Muscle layer of colon (tissue), 2 donors: ENCODE data around the gene SIK3.

Experiments used
- H3K27ac ChIP-seq: one replicate; pipeline ENCODE4 v1.7.0; 2013; ENCODE audit warnings: low read depth, mild to moderate bottlenecking, low read length, moderate library complexity
- H3K27me3 ChIP-seq, 2 donors: one replicate each; pipeline ENCODE4 v1.7.0; 2013; ENCODE audit warnings: low read length in 2 of 2, mild to moderate bottlenecking in 2 of 2; ENCODE audit not compliant: insufficient read depth in 2 of 2, control insufficient read depth in 1 of 2
- H3K36me3 ChIP-seq: one replicate; pipeline ENCODE4 v1.7.0; 2013; ENCODE audit warnings: mild to moderate bottlenecking, low read length; ENCODE audit not compliant: insufficient read depth
- H3K4me1 ChIP-seq: one replicate; pipeline ENCODE4 v1.7.0; 2013; ENCODE audit warnings: mild to moderate bottlenecking, low read length; ENCODE audit not compliant: insufficient read depth
- H3K4me3 ChIP-seq, 2 donors: one replicate each; pipeline ENCODE4 v1.7.0; 2013; ENCODE audit warnings: low read length in 2 of 2, low read depth in 1 of 2, mild to moderate bottlenecking in 1 of 2, moderate library complexity in 1 of 2
- H3K9ac ChIP-seq: one replicate; pipeline ENCODE4 v1.7.0; 2013; ENCODE audit warnings: low read length
- H3K9me3 ChIP-seq: one replicate; pipeline ENCODE4 v1.7.0; 2013; ENCODE audit warnings: mild to moderate bottlenecking, low read length
- donor health status: abdominal sarcoma.
- donor health status: Adenocarcinoma of cecum.

Gene SIK3

DNA sequence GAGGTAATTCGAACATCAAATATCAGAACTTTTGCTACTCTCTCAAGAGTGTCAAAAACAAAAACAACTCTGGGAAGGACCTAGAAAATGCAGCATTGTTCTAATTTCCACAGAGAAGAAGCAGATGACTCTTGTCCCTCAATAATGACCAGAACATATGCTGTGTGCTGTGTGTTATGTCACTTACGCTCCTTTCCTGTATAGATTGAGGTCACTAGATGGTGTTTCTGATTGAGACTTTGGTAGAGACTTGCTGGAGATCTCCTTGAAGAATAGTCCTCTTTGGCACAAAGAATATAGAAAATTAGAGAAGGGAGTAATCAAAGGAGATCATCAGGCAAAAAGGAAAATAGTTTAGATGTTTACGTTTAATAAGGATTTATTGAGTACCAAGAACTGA is 2.3 kb upstream of the SIK3 start:
- Histone ChIP-seq H3K9ac (no peak overlapping the region), H3K4me3 (no peak overlapping the region), H3K27me3 (no peaks in the 10 kb centered on the region), H3K4me1 (peaks cover 27% of the 10 kb centered on the region), H3K27ac (no peak overlapping the region), H3K9me3 (no peaks in the 10 kb centered on the region), H3K36me3 (no peaks in the 10 kb centered on the region)

DNA sequence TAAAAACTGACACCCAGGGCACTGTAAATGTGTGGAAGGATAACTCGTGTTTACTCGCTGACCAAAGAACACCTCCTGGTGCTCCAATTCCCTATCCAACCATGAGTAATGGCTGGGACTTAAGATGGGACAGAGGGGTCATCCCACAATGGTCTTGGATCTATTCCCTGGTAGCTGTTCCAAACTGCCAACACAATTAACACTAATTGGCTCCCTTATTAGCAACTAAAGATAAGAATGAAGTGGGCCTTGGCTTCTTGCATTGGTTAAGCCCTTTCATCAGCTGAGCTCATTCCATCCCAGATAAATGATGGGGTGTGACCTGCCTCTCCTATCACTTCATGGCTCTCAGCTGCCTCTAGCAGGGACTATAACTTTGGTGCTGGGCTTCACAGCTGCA is 1.5 kb upstream of the SIK3 start:
- peak overlapping the region; percentile 89 for H3K27ac ChIP-seq
- H3K9me3 ChIP-seq: no peaks in the 10 kb centered on the region
- no peaks in the 10 kb centered on the region for H3K36me3 ChIP-seq
- no peaks in the 10 kb centered on the region for H3K27me3 ChIP-seq
- H3K9ac ChIP-seq: no peak overlapping the region
- H3K4me1 ChIP-seq: peaks cover 34% of the 10 kb centered on the region
- no peak overlapping the region for H3K4me3 ChIP-seq

- Histone ChIP-seq H3K9me3 (no peaks in the 10 kb centered on the region), H3K4me3 (peak overlapping the region; percentile 79 to 82), H3K4me1 (peaks cover 53% of the 10 kb centered on the region)
Observed at GRCh38 chr11:117097389-117098268, 599 bp downstream of the SIK3 start.

DNA sequence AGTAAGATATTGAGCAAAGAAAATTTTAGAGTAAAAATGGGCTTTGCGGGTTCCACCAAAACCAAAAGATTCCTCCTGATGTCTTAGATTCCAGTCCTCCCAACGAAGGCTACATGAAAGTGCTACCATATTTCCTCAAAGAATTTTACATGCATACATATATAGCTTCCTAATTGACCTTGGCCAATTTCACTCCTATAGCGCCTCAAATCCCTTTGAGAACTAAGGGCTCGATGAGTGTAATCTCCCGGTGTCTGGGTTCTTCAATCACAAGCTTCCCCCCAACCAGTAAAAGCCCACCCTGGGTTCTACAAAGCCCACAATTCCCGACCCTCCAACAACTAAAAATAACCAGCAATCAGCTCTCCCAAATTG is 1.2 kb downstream of the SIK3 start:
- H3K27me3 ChIP-seq: no peaks in the 10 kb centered on the region
- H3K4me3 ChIP-seq: peak overlapping the region; percentile 79 to 82
- H3K27ac ChIP-seq: peak overlapping the region; percentile 98
- H3K9me3 ChIP-seq: no peaks in the 10 kb centered on the region
- H3K36me3 ChIP-seq: no peaks in the 10 kb centered on the region
- H3K4me1 ChIP-seq: peaks cover 60% of the 10 kb centered on the region
- peak overlapping the region; percentile 91 for H3K9ac ChIP-seq

More at GRCh38 chr11:117097389-117098268, 599 bp downstream of the SIK3 start:
- Histone ChIP-seq H3K9ac (peak overlapping the region; percentile 91), H3K27me3 (no peaks in the 10 kb centered on the region), H3K36me3 (no peaks in the 10 kb centered on the region), H3K27ac (peak overlapping the region; percentile 98)

GRCh38 chr11:117096201-117096991 is 1.8 kb downstream of the SIK3 start:
- Histone ChIP-seq H3K9ac (peak overlapping the region; percentile 91), H3K36me3 (no peaks in the 10 kb centered on the region), H3K4me3 (peak overlapping the region in 1 of 2 donors; percentile 82), H3K27me3 (no peaks in the 10 kb centered on the region), H3K4me1 (peaks cover 61% of the 10 kb centered on the region), H3K9me3 (no peaks in the 10 kb centered on the region), H3K27ac (peak overlapping the region; percentile 98)

DNA sequence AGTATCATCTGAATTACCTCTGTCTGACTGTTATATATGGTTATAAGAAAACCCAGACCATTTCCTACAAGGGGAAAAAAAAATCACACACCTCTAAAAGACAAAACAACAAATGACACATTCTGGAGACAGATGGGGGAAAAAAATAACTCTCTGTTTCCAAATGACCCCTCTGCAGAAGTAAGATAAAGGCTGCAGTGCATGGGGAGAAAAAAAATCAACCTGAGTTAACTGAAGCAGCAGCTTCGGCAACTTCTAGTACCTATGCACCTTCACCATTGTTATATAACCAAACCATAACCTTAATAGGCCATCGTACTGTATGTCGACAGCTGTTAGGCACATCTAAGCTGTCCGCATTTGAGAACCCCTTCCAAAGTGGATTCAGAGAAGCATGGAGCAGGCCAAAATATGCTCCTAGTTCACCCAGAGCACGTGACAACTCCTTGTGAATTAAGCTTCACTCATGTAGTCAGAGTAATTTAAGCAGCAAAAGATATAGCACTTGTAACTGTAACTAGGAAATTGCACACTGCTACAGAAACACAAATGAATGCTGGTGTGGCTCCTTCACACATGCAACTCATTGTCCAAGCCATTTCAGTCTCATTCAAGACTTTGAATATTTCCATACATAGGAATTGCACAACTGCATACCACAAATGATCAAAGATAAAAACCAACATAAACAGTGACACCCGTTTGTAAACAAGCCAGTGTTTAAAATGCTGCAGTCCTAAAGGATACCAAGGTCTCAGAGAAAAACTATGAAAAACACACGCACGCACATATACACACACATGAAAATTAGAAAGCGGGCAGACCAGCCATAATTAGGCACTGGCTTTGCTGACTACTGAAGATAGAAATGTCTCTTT is 2.7 kb downstream of the SIK3 start:
- Histone ChIP-seq H3K27me3 (no peaks in the 10 kb centered on the region), H3K9ac (peak overlapping the region; percentile 16), H3K27ac (peak overlapping the region; percentile 98), H3K36me3 (no peaks in the 10 kb centered on the region), H3K9me3 (no peaks in the 10 kb centered on the region), H3K4me3 (peak overlapping the region in 1 of 2 donors; percentile 82), H3K4me1 (peaks cover 66% of the 10 kb centered on the region)

DNA sequence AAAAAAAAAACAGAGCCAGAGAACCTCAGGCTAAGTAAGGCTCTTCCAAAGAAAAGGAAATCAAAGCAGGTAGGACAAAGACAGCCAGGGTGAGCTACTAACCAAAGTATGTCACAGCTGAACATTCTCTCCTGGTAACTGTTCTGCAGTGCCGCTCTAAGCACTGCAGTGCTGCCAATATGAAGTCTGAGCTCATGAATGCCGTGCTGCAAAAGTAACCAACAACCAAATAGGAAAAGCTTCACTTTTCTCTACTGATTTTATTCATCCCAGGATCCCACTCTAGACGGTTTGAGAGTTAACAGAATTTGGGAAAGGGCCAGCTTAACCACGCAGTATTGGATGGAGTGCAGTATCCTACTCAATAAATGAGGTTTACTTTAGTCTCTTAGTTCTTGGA is 3.5 kb downstream of the SIK3 start:
- peaks cover 73% of the 10 kb centered on the region for H3K4me1 ChIP-seq

GRCh38 chr11:117092951-117093590 is 5.2 kb downstream of the SIK3 start:
- Histone ChIP-seq H3K9ac (no peak overlapping the region), H3K36me3 (no peaks in the 10 kb centered on the region), H3K27ac (peak overlapping the region; percentile 53), H3K4me1 (peaks cover 63% of the 10 kb centered on the region), H3K4me3 (no peak overlapping the region), H3K27me3 (no peaks in the 10 kb centered on the region), H3K9me3 (no peaks in the 10 kb centered on the region)

More for the DNA sequence above, 3.5 kb downstream of the SIK3 start:
- Histone ChIP-seq H3K36me3 (no peaks in the 10 kb centered on the region), H3K27ac (peak overlapping the region; percentile 98), H3K27me3 (no peaks in the 10 kb centered on the region), H3K9me3 (no peaks in the 10 kb centered on the region), H3K4me3 (peak overlapping the region in 1 of 2 donors; percentile 82), H3K9ac (no peak overlapping the region)

DNA sequence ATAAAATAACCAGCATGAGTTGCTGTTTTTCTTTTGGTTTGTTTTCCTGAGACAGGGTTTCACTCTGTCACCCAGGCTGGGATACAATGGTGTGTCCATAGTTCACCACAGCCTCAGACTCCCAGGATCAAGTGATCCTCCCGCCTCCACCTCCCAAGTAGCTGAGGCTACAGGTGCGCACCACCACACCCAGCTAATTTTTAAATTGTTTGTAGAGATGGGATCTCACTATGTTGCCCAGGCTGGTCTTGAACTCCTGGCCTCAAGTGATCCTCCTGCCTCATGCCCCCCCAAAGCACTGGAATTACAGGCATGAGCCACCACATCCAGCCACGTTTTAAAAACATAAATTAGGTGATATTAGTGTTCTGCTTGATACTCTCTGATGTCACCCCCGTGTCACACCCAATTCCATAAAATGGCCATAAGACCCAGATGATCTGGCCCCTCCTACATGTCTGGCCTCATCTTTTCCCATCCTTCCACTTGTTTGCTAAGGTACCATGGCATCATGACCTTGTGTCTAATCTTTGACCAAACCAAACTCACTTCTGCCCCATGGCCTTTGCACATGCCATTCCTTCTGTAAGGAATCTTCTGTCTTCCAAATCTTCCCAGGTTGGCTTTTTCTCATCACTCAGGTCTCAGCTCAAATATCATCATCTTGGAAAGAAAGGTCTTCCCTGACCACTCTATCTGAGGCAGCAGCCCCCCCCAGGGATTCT is 6.3 kb downstream of the SIK3 start:
- H3K36me3 ChIP-seq: no peaks in the 10 kb centered on the region
- no peak overlapping the region for H3K27ac ChIP-seq
- no peak overlapping the region for H3K4me3 ChIP-seq
- H3K9me3 ChIP-seq: no peaks in the 10 kb centered on the region
- peaks cover 66% of the 10 kb centered on the region for H3K4me1 ChIP-seq
- no peaks in the 10 kb centered on the region for H3K27me3 ChIP-seq
- H3K9ac ChIP-seq: no peak overlapping the region

DNA sequence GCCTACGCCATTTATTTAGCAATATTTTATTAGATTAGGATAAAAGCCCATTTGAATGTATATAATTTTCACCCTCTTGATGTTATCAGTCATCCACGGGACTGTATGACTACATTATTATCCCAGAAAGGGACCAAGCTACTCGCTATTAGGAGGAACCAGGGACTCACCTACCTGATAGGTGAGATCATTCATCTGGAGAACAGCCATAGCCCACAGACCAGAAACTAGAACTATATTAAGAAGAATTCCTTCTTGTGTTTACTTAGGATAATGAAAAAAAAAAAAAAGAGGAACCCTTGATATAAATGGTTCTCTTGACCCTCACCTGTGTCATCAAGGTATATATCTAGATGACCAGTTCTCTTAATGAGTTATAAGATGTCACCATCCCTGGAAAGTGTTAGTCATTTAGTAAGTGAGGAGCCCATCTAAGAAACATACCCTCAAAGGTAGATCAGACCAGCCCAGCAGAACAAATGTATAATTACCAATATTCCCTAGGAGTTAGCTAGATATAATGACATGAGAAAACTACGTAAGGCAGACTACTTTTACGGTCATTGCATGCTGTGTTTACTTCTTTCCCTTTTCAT is 8.0 kb downstream of the SIK3 start:
- no peaks in the 10 kb centered on the region for H3K36me3 ChIP-seq
- H3K9ac ChIP-seq: no peak overlapping the region
- no peaks in the 10 kb centered on the region for H3K9me3 ChIP-seq
- H3K4me3 ChIP-seq: no peak overlapping the region
- peaks cover 54% of the 10 kb centered on the region for H3K4me1 ChIP-seq
- no peaks in the 10 kb centered on the region for H3K27me3 ChIP-seq
- no peak overlapping the region for H3K27ac ChIP-seq
